OCI-LY7 (cell line): ENCODE measurements around the gene DIPK1C.

Source experiments
- CTCF ChIP-seq: fragments of 200-600 bp; sonication (generic); conservative IDR thresholded peaks from 2 replicates; pipeline ENCODE4 v1.5.1; 2014; ENCODE audit warnings: mild to moderate bottlenecking, antibody characterized with exemption, low read length, moderate library complexity, mixed read lengths
- EZH2phosphoT487 ChIP-seq: fragments of 200-600 bp; sonication (generic); IDR thresholded peaks from 2 replicates; pipeline ENCODE4 v1.6.1; 2018; ENCODE audit warnings: low read depth, borderline replicate concordance, mild to moderate bottlenecking, mixed run types, antibody characterized with exemption, low read length, moderate library complexity, mixed read lengths

GRCh38 chr18:74425876-74426275 is 31.2 kb downstream of the DIPK1C start:
- TF ChIP-seq CTCF (no peak), EZH2phosphoT487 (no peak)
